ENCODE data around the gene TRUB1. TPM values are rescaled to one million over a fixed set of nuclear protein-coding genes. Genes with fewer than 3 reads are reported as not detected.

TRUB1 gene
- total and polyA plus RNA-seq, 2 donors from 2014 or later, result 11.5 to 17.1 TPM

DNA sequence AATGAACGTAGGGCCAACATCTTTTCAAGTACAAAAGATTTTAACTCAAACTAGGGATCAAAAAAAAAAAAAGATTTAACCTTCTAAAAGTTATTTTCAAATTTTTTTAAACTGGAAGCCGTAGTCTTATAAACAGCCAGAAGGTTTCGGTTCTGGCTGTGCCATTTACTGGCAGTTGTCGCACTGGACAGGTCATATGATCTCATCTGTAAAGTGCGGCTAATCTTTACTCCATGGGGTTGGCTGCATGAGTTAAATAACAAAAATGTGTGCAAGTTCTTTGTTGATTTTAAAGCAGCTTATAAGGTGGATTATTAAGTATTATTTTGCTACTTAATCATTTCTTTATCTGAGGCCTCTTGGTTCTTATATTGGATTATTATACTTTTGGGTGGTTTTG is 36.6 kb downstream of the TRUB1 start:
- FAIRE-seq (no peak), DNase-seq (no peak)
- no peak overlapping the region for H3K9ac ChIP-seq (ENCODE audit: low read length in 3 of 3)
- no peaks in the 10 kb centered on the region for H3K27me3 ChIP-seq (ENCODE audit: control insufficient read depth, insufficient read depth, low read length)
- intact Hi-C loops (cut with DNase I), result no loop called here
- H3K27ac ChIP-seq (ENCODE audit: low read depth in 2 of 2, low read length in 2 of 2), result no peak overlapping the region
- no peak overlapping the region for H3K4me3 ChIP-seq (ENCODE audit: low read length in 3 of 3)
- TF ChIP-seq, protein P1, sequence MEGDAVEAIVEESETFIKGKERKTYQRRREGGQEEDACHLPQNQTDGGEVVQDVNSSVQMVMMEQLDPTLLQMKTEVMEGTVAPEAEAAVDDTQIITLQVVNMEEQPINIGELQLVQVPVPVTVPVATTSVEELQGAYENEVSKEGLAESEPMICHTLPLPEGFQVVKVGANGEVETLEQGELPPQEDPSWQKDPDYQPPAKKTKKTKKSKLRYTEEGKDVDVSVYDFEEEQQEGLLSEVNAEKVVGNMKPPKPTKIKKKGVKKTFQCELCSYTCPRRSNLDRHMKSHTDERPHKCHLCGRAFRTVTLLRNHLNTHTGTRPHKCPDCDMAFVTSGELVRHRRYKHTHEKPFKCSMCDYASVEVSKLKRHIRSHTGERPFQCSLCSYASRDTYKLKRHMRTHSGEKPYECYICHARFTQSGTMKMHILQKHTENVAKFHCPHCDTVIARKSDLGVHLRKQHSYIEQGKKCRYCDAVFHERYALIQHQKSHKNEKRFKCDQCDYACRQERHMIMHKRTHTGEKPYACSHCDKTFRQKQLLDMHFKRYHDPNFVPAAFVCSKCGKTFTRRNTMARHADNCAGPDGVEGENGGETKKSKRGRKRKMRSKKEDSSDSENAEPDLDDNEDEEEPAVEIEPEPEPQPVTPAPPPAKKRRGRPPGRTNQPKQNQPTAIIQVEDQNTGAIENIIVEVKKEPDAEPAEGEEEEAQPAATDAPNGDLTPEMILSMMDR (IDR thresholded peaks at IDR 0.05; ENCODE audit: borderline replicate concordance, extremely low read depth, insufficient read depth), result no peak
- no peaks in the 10 kb centered on the region for H3K36me3 ChIP-seq (ENCODE audit: control insufficient read depth in 2 of 3, insufficient read depth in 3 of 3, low read length in 3 of 3)
- H3K9me3 ChIP-seq (ENCODE audit: control insufficient read depth in 2 of 3, insufficient read depth in 1 of 3, low read length in 3 of 3), result no peaks in the 10 kb centered on the region
- H3K4me1 ChIP-seq (ENCODE audit: control insufficient read depth in 2 of 3, insufficient read depth in 2 of 3, low read depth in 1 of 3, low read length in 3 of 3), result no peaks in the 10 kb centered on the region

DNA sequence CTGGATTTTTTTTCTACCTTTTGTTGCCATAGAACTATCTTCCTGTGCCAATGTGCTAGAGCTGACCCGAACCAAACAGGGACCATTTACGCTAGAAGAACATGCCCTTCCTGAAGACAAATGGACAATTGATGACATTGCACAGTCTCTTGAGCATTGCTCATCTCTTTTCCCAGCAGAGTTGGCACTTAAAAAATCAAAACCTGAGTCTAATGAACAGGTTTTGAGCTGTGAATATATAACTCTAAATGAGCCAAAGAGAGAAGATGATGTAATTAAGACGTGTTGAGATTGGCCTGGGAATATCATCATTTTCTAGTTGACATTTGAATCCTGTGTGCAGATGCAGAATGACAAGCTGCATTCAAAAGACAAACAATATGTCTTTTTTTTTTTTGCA is 37.1 kb downstream of the TRUB1 start:
- FAIRE-seq (no peak), DNase-seq (no peak)
- TF ChIP-seq, protein P1 (IDR thresholded peaks at IDR 0.05; ENCODE audit: borderline replicate concordance, extremely low read depth, insufficient read depth), result no peak
- H3K27ac ChIP-seq (ENCODE audit: low read depth in 2 of 2, low read length in 2 of 2), result no peak overlapping the region
- no peak overlapping the region for H3K4me3 ChIP-seq (ENCODE audit: low read length in 3 of 3)
- no peak overlapping the region for H3K9ac ChIP-seq (ENCODE audit: low read length in 3 of 3)
- H3K9me3 ChIP-seq (ENCODE audit: control insufficient read depth in 2 of 3, insufficient read depth in 1 of 3, low read length in 3 of 3), result no peaks in the 10 kb centered on the region
- intact Hi-C loops (cut with DNase I), result no loop called here
- H3K27me3 ChIP-seq (ENCODE audit: control insufficient read depth, insufficient read depth, low read length), result no peaks in the 10 kb centered on the region
- H3K36me3 ChIP-seq (ENCODE audit: control insufficient read depth in 2 of 3, insufficient read depth in 3 of 3, low read length in 3 of 3), result no peaks in the 10 kb centered on the region
- no peaks in the 10 kb centered on the region for H3K4me1 ChIP-seq (ENCODE audit: control insufficient read depth in 2 of 3, insufficient read depth in 2 of 3, low read depth in 1 of 3, low read length in 3 of 3)

DNA sequence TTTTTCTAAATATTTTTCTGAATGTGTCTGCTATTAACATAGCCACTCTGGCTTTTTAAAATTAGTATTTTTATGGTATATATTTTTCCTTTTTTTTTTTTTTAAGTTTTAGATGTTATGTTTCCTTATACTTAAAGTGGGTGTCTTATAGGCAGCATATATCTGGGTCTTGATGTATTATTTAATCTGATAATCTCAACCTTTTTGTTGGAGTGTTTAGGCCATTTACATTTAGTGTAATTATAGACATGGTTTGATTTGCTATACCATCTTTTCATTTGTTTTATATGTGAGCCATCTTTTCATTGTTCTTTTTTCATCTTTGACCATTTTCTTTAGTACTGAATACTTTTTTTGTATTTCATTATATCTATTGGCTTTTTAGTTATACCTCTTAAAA is 45.0 kb downstream of the TRUB1 start:
- Histone ChIP-seq H3K9me3 (ENCODE audit: control insufficient read depth in 2 of 3, insufficient read depth in 1 of 3, low read length in 3 of 3) (peaks cover 0 to 23% (median 6%) of the 10 kb centered on the region in 3 donors), H3K4me1 (ENCODE audit: control insufficient read depth in 2 of 3, insufficient read depth in 2 of 3, low read depth in 1 of 3, low read length in 3 of 3) (no peaks in the 10 kb centered on the region), H3K9ac (ENCODE audit: low read length in 3 of 3) (no peak overlapping the region), H3K27me3 (ENCODE audit: control insufficient read depth, insufficient read depth, low read length) (no peaks in the 10 kb centered on the region), H3K36me3 (ENCODE audit: control insufficient read depth in 2 of 3, insufficient read depth in 3 of 3, low read length in 3 of 3) (no peaks in the 10 kb centered on the region), H3K4me3 (ENCODE audit: low read length in 3 of 3) (no peak overlapping the region), H3K27ac (ENCODE audit: low read depth in 2 of 2, low read length in 2 of 2) (no peak overlapping the region)
- DNase-seq, result no peak
- TF ChIP-seq, protein P1 (IDR thresholded peaks at IDR 0.05; ENCODE audit: borderline replicate concordance, extremely low read depth, insufficient read depth), result no peak
- FAIRE-seq, result peak; percentile 74
- intact Hi-C loops (cut with DNase I), result no loop called here

DNA sequence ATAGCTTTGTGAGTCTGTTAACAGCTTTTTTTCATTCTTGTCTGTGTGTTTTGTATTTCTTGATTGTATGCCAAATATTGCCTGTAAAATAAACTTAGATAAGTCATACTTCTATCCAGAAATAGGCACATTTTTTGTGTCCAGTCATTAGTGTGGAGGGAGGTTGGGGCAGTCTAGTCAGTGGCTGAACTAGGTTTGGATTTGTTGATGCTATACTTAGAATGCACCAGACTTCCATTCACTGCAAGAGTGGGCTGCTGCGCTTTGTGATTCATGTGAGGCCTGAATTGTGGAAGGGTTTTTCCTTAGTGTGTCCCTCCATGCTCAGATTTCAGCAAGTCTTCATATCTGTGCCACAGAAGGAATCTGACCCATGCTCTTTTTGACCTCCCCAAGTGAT is 50.0 kb downstream of the TRUB1 start:
- Histone ChIP-seq H3K27ac (ENCODE audit: low read depth in 2 of 2, low read length in 2 of 2) (no peak overlapping the region), H3K9ac (ENCODE audit: low read length in 3 of 3) (no peak overlapping the region), H3K36me3 (ENCODE audit: control insufficient read depth in 2 of 3, insufficient read depth in 3 of 3, low read length in 3 of 3) (no peaks in the 10 kb centered on the region), H3K9me3 (ENCODE audit: control insufficient read depth in 2 of 3, insufficient read depth in 1 of 3, low read length in 3 of 3) (peaks cover 0 to 23% (median 6%) of the 10 kb centered on the region in 3 donors), H3K27me3 (ENCODE audit: control insufficient read depth, insufficient read depth, low read length) (no peaks in the 10 kb centered on the region), H3K4me3 (ENCODE audit: low read length in 3 of 3) (no peak overlapping the region), H3K4me1 (ENCODE audit: control insufficient read depth in 2 of 3, insufficient read depth in 2 of 3, low read depth in 1 of 3, low read length in 3 of 3) (no peaks in the 10 kb centered on the region)
- DNase-seq, result no peak
- TF ChIP-seq, protein P1 (IDR thresholded peaks at IDR 0.05; ENCODE audit: borderline replicate concordance, extremely low read depth, insufficient read depth), result no peak
- FAIRE-seq, result no peak
- intact Hi-C loops (cut with DNase I), result no loop called here

Measured in kidney (tissue), 14 donors.